IMR-90 (cell line): Measurements from ENCODE around the gene VASN. TPM values are rescaled to one million over a fixed set of nuclear protein-coding genes. Genes with fewer than 3 reads are reported as not detected.

Experiments used
- ATAC-seq: fragments of 200-7000 bp; cut with Tn5 transposase; 2 replicates; pipeline ENCODE4 v1.9.1; 2020; ENCODE audit warnings: low read depth, mild to moderate bottlenecking, moderate library complexity
- BruUV-seq: library from RNA; stranded (reverse); fragments of 400-500 nt; replicated peaks from 2 replicates; lab custom pipeline; 2021; lab: Mats Ljungman, UMichigan
- CTCF ChIA-PET: fragments of 300-600 bp; formaldehyde crosslinking; extraction: SDS; loops from one replicate; lab custom pipeline; 2021; ENCODE audit warnings: antibody characterized with exemption; lab: Yijun Ruan, JAX
- POLR2A ChIA-PET: fragments of 300-600 bp; sonication (Branson Sonifier 250); formaldehyde crosslinking; loops from one replicate; lab custom pipeline; 2022; ENCODE audit warnings: antibody characterized with exemption; ENCODE audit not compliant: unreplicated experiment; lab: Charles Lee
- DNase-seq: peaks from one replicate; pipeline ENCODE4 v3.0.0; 2013
- H2AFZ ChIP-seq: replicated peaks from 2 replicates; pipeline ENCODE3; 2013; ENCODE audit warnings: low read length, mild to moderate bottlenecking; ENCODE audit not compliant: poor library complexity
- H2AK5ac ChIP-seq: 2 replicates; pipeline ENCODE4 v1.6.1; 2013; ENCODE audit warnings: low read depth, low read length, inconsistent platforms
- H2AK9ac ChIP-seq: replicated peaks from 2 replicates; pipeline ENCODE3; 2013; ENCODE audit warnings: mild to moderate bottlenecking, low read depth, low read length, moderate library complexity; ENCODE audit not compliant: poor library complexity
- H2BK120ac ChIP-seq: 2 replicates; pipeline ENCODE4 v1.6.1; 2013; ENCODE audit warnings: low read depth, low read length, inconsistent platforms
- H2BK15ac ChIP-seq: 3 replicates; pipeline ENCODE4 v1.6.1; 2013; ENCODE audit warnings: low read depth, low read length, inconsistent platforms
- H2BK20ac ChIP-seq: 2 replicates; pipeline ENCODE4 v1.6.1; 2013; ENCODE audit warnings: low read depth, mild to moderate bottlenecking, inconsistent platforms, low read length, moderate library complexity
- H2BK5ac ChIP-seq: 2 replicates; pipeline ENCODE4 v1.6.1; 2013; ENCODE audit warnings: mild to moderate bottlenecking, low read depth, low read length, inconsistent platforms; ENCODE audit not compliant: poor library complexity, severe bottlenecking
- H3K14ac ChIP-seq: replicated peaks from 2 replicates; pipeline ENCODE4 v1.6.1; 2013; ENCODE audit warnings: low read depth, low read length, inconsistent platforms
- H3K18ac ChIP-seq: 2 replicates; pipeline ENCODE4 v1.6.1; 2013; ENCODE audit warnings: low read depth, low read length, control low read depth
- H3K23ac ChIP-seq: 2 replicates; pipeline ENCODE4 v1.6.1; 2013; ENCODE audit warnings: low read depth, low read length, inconsistent platforms
- H3K27ac ChIP-seq: 2 replicates; pipeline ENCODE4 v1.5.1; 2013; ENCODE audit warnings: mild to moderate bottlenecking, control low read depth, low read length; ENCODE audit not compliant: insufficient read depth
- H3K27me3 ChIP-seq: 2 replicates; pipeline ENCODE4 v1.6.1; 2013; ENCODE audit warnings: low read length; ENCODE audit not compliant: control insufficient read depth, insufficient read depth
- H3K36me3 ChIP-seq: 2 replicates; pipeline ENCODE4 v1.6.1; 2013; ENCODE audit warnings: low read length, mixed read lengths; ENCODE audit not compliant: control insufficient read depth, insufficient read depth
- H3K4ac ChIP-seq: 2 replicates; pipeline ENCODE4 v1.6.1; 2013; ENCODE audit warnings: low read depth, low read length, inconsistent platforms
- H3K4me1 ChIP-seq: 2 replicates; pipeline ENCODE4 v1.6.1; 2013; ENCODE audit warnings: low read length, mixed read lengths; ENCODE audit not compliant: control insufficient read depth, insufficient read depth
- H3K4me2 ChIP-seq: 2 replicates; pipeline ENCODE4 v1.6.1; 2013; ENCODE audit warnings: low read depth, mild to moderate bottlenecking, control low read depth, low read length, moderate library complexity
- H3K4me3 ChIP-seq: 2 replicates; pipeline ENCODE4 v1.5.1; 2013; ENCODE audit warnings: low read depth, mild to moderate bottlenecking, control low read depth, low read length, moderate library complexity; ENCODE audit not compliant: insufficient read depth
- H3K56ac ChIP-seq: 2 replicates; pipeline ENCODE4 v1.6.1; 2013; ENCODE audit warnings: low read length, inconsistent platforms; ENCODE audit not compliant: insufficient read depth; ENCODE audit errors: extremely low read depth
- H3K79me1 ChIP-seq, 2 experiments: 2 replicates each; pipeline ENCODE4 v1.6.1; 2013; ENCODE audit warnings: low read length in 2 of 2, inconsistent platforms in 1 of 2, low read depth in 1 of 2
- H3K9ac ChIP-seq: 2 replicates; pipeline ENCODE4 v1.6.1; 2013; ENCODE audit warnings: low read depth, low read length, control low read depth
- H3K9me1 ChIP-seq: 2 replicates; pipeline ENCODE4 v1.6.1; 2013; ENCODE audit warnings: low read length, inconsistent platforms; ENCODE audit not compliant: insufficient read depth
- H3K9me3 ChIP-seq: 2 replicates; pipeline ENCODE4 v1.6.1; 2013; ENCODE audit warnings: low read length; ENCODE audit not compliant: control insufficient read depth, insufficient read depth
- H4K20me1 ChIP-seq: 2 replicates; pipeline ENCODE4 v1.6.1; 2013; ENCODE audit warnings: low read length, inconsistent platforms; ENCODE audit not compliant: insufficient read depth
- H4K5ac ChIP-seq: 2 replicates; pipeline ENCODE4 v1.6.1; 2013; ENCODE audit warnings: mild to moderate bottlenecking, low read depth, low read length, control low read depth
- H4K8ac ChIP-seq, 2 experiments: 2 replicates each; pipeline ENCODE4 v1.6.1; 2013; ENCODE audit warnings: low read depth in 2 of 2, low read length in 2 of 2, control low read depth in 1 of 2, inconsistent platforms in 1 of 2
- H4K91ac ChIP-seq: 2 replicates; pipeline ENCODE4 v1.6.1; 2013; ENCODE audit warnings: low read depth, low read length, inconsistent platforms; ENCODE audit not compliant: insufficient read depth
- POLR2A ChIP-seq: IDR thresholded peaks from 2 replicates; pipeline ENCODE4 v1.6.1; 2012; ENCODE audit warnings: mild to moderate bottlenecking, low read depth, low read length
- RFX5 ChIP-seq: IDR thresholded peaks from 2 replicates; pipeline ENCODE4 v1.8.0; 2012; ENCODE audit warnings: low read depth, mild to moderate bottlenecking, low read length, moderate library complexity
- WGBS, 2 experiments: methylation state at CpG; one replicate each; pipeline versions ENCODE4 v1.1.5 to v1.1.7; 2013; ENCODE audit warnings: missing lambda C conversion rate in 2 of 2; ENCODE audit not compliant: insufficient read length in 1 of 2; ENCODE audit errors: extremely low coverage in 2 of 2; 5-methylcytosine and 5-hydroxymethylcytosine counted together
- dilution Hi-C: fragments of 300-500 bp; cut with HindIII; formaldehyde crosslinking; loops from one replicate; pipeline ENCODE4 v1.14.3; 2018; ENCODE audit warnings: low sequenced_read_pairs; ENCODE audit not compliant: unreplicated experiment
- in situ Hi-C: fragments of 300-500 bp; cut with MboI; formaldehyde crosslinking; loops from 3 replicates; pipeline ENCODE4 v1.14.3; 2019; ENCODE audit warnings: low sequenced_read_pairs, inconsistent platforms, mixed read lengths
- intact Hi-C: fragments of 100-400 bp; cut with micrococcal nuclease; formaldehyde crosslinking; loops from 2 replicates; pipeline ENCODE4 v1.10.0; 2022
- polyA plus RNA-seq, 3 experiments: library from polyadenylated mRNA; depleted of rRNA; stranded (reverse); fragments of >200 nt; gene quantifications; 2 replicates each; pipeline ENCODE4 v1.2.3, GENCODE V29; 2012; ENCODE audit warnings: low replicate concordance in 1 of 3
- total RNA-seq: library from RNA; depleted of rRNA; stranded (reverse); fragments of >200 nt; gene quantifications from 2 replicates; pipeline ENCODE4 v1.2.3, GENCODE V29; 2012
- TF ChIP-seq, protein P1 (sequence below): fragments of 150-350 bp; IDR thresholded peaks from 2 replicates; pipeline ENCODE4 v1.6.1; 2016; ENCODE audit warnings: low read depth, mild to moderate bottlenecking, low read length, moderate library complexity, borderline replicate concordance

The VASN gene
- total and polyA plus RNA-seq, 2 of the 4 experiments (the other 2 are of a cell fraction): 9.3 to 87.2 TPM

DNA sequence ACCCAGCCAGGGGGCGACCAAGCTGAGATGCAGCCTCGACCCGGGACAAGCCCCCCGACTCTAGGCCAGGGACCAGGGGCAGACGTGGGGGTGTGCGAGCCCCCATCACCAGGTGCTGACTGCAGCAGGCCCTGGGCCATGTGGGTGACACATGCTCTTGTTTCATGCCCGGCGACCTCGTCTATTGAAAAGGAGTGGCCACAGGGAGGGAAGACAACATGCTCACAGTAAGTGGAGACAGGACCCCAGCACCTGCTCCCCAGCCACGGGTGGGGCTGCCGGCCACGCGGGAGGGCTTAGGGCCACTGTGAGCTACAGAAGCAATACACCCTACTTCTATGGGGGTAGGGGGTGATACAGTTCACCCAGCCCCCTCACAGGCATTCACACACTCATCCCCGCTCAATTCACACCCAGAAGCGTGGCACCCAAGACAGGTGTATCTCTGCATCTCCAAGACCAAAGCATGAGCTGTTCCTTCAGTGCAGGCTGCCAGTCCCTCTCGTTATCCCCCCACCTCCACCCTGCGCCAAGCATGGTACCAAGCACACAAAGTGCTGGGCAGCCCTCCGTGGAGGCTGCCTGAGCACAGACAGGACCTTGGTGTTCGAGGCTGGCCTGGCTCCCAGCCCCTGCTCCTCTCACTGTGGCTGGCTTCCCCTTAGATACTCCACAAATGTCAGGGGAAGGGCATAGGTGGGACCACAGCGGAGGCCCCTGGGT lies 13.6 kb downstream of the VASN start:
- CTCF ChIA-PET: interaction anchor here (0.6 to 2.4 kb wide), 2 partner anchors 17 to 53 kb away, joined by 3 to 7 read pairs; no protein-coding TSS in a partner anchor
- BruUV-seq: no TSS peak
- POLR2A ChIA-PET: no interaction called here

More for the DNA sequence above, 13.6 kb downstream of the VASN start:
- Histone ChIP-seq H4K91ac (peak overlapping the region; percentile 6; the same call in 1 of the 2 replicates), H2AK9ac (peak overlapping the region; percentile 72), H4K20me1 (peaks cover 70% of the 10 kb centered on the region), H2AK5ac (no peak overlapping the region), H2AFZ (no peak overlapping the region), H2BK5ac (no peak overlapping the region), H3K36me3 (peaks cover 35% of the 10 kb centered on the region), H2BK120ac (no peak overlapping the region), H3K27me3 (no peaks in the 10 kb centered on the region), H4K8ac (no peak overlapping the region), H3K9me1 (peaks cover 23% of the 10 kb centered on the region), H3K23ac (no peak overlapping the region), H3K14ac (no peak overlapping the region), H3K4me2 (no peak overlapping the region), H3K9ac (no peak overlapping the region), H2BK20ac (no peak overlapping the region), H3K79me1 (peaks cover 0 to 84% of the 10 kb centered on the region in 2 experiments; a peak in 2 of 4 replicates), H3K18ac (no peak overlapping the region), H2BK15ac (no peak overlapping the region), H4K5ac (no peak overlapping the region), H3K4me1 (peaks cover 33% of the 10 kb centered on the region), H3K4me3 (no peak overlapping the region), H3K4ac (0 out of 2 replicates have a peak overlapping the region, but pooled peaks have one; percentile 11), H3K9me3 (no peaks in the 10 kb centered on the region), H3K27ac (no peak overlapping the region), H3K56ac (no peak overlapping the region)
- intact Hi-C loops: no loop called here
- ATAC-seq (peak; percentile 1; the same call in 1 of the 2 replicates), DNase-seq (no peak)
- 80% methylated on average over 5 of the region's 20 CpGs; no CpG with 5 or more reads in 1 of the 2 experiments for WGBS, 2 experiments
- dilution Hi-C loops: no loop called here
- TF ChIP-seq, protein P1, sequence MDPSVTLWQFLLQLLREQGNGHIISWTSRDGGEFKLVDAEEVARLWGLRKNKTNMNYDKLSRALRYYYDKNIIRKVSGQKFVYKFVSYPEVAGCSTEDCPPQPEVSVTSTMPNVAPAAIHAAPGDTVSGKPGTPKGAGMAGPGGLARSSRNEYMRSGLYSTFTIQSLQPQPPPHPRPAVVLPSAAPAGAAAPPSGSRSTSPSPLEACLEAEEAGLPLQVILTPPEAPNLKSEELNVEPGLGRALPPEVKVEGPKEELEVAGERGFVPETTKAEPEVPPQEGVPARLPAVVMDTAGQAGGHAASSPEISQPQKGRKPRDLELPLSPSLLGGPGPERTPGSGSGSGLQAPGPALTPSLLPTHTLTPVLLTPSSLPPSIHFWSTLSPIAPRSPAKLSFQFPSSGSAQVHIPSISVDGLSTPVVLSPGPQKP: no peak
- TF ChIP-seq POLR2A: peak; percentile 18; the same call in 1 of the 2 replicates
- TF ChIP-seq RFX5: no peak
- in situ Hi-C loops: no loop called here
